SK-N-SH treated with all-trans-retinoic acid at 6 μM for 48 hours (cell line): ENCODE data around the gene CISTR.

Source experiments
- ATAC-seq: fragments of 200-7000 bp; cut with Tn5 transposase; 3 replicates; pipeline ENCODE4 v1.9.1; 2020; ENCODE audit warnings: mild to moderate bottlenecking, moderate library complexity
- ARNTL ChIP-seq: fragments of 450-650 bp; formaldehyde crosslinking; IDR thresholded peaks from 2 replicates; pipeline ENCODE4 v1.5.0; 2020; ENCODE audit warnings: low read depth, mild to moderate bottlenecking, moderate library complexity, borderline replicate concordance
- BACH2 ChIP-seq: fragments of 250-450 bp; sonication (Bioruptor Pico); IDR thresholded peaks from 2 replicates; pipeline ENCODE4 v1.9.0; 2021; ENCODE audit warnings: mild to moderate bottlenecking, borderline replicate concordance
- CREB5 ChIP-seq: fragments of 250-450 bp; sonication (Bioruptor Pico); IDR thresholded peaks from 2 replicates; pipeline ENCODE4 v1.5.1; 2020; ENCODE audit warnings: low read depth, mild to moderate bottlenecking, moderate library complexity
- CSDC2 ChIP-seq: fragments of 250-450 bp; sonication (Bioruptor Pico); IDR thresholded peaks from 2 replicates; pipeline ENCODE4 v1.5.0; 2020; ENCODE audit warnings: mild to moderate bottlenecking, moderate library complexity
- CSRNP3 ChIP-seq: fragments of 250-450 bp; sonication (Bioruptor Pico); IDR thresholded peaks from 2 replicates; pipeline ENCODE4 v1.5.1; 2021; ENCODE audit warnings: mild to moderate bottlenecking, moderate library complexity
- ESRRG ChIP-seq: fragments of 250-450 bp; sonication (Bioruptor Pico); IDR thresholded peaks from 2 replicates; pipeline ENCODE4 v1.6.1; 2021; ENCODE audit warnings: mild to moderate bottlenecking
- ISL1 ChIP-seq: fragments of 250-450 bp; sonication (Bioruptor Pico); IDR thresholded peaks from 2 replicates; pipeline ENCODE4 v2.1.2; 2022; ENCODE audit warnings: mild to moderate bottlenecking, moderate library complexity
- OSR1 ChIP-seq: fragments of 250-450 bp; sonication (Bioruptor Pico); IDR thresholded peaks from 2 replicates; pipeline ENCODE4 v1.8.0; 2022; ENCODE audit warnings: moderate library complexity, mild to moderate bottlenecking, inconsistent platforms
- POU6F1 ChIP-seq: fragments of 250-450 bp; sonication (Bioruptor Pico); IDR thresholded peaks from 2 replicates; pipeline ENCODE4 v1.8.0; 2021; ENCODE audit warnings: low read depth, mild to moderate bottlenecking, moderate library complexity, borderline replicate concordance
- PPARA ChIP-seq: fragments of 250-450 bp; sonication (Bioruptor Pico); IDR thresholded peaks from 2 replicates; pipeline ENCODE4 v1.5.0; 2020; ENCODE audit warnings: mild to moderate bottlenecking, borderline replicate concordance
- RARB ChIP-seq: fragments of 250-450 bp; sonication (Bioruptor Pico); IDR thresholded peaks from 2 replicates; pipeline ENCODE4 v1.8.0; 2021; ENCODE audit warnings: mild to moderate bottlenecking, moderate library complexity
- SNAI2 ChIP-seq: fragments of 250-450 bp; sonication (Bioruptor Pico); IDR thresholded peaks from 2 replicates; pipeline ENCODE4 v1.5.0; 2020; ENCODE audit warnings: mild to moderate bottlenecking, moderate library complexity
- TCF4 ChIP-seq: fragments of 250-450 bp; sonication (Bioruptor Pico); IDR thresholded peaks from 2 replicates; pipeline ENCODE4 v1.8.0; 2021; ENCODE audit warnings: mild to moderate bottlenecking, moderate library complexity, borderline replicate concordance
- TSHZ2 ChIP-seq: fragments of 250-450 bp; sonication (Bioruptor Pico); IDR thresholded peaks from 2 replicates; pipeline ENCODE4 v1.5.0; 2020; ENCODE audit warnings: mild to moderate bottlenecking, moderate library complexity
- ZC3H10 ChIP-seq: fragments of 250-450 bp; sonication (Bioruptor Pico); IDR thresholded peaks from 2 replicates; pipeline ENCODE4 v1.5.1; 2021; ENCODE audit warnings: mild to moderate bottlenecking, moderate library complexity
- ZFP3 ChIP-seq: fragments of 250-450 bp; sonication (Bioruptor Pico); IDR thresholded peaks from 2 replicates; pipeline ENCODE4 v1.5.0; 2020; ENCODE audit warnings: mild to moderate bottlenecking, moderate library complexity
- ZNF565 ChIP-seq: fragments of 450-650 bp; formaldehyde crosslinking; conservative IDR thresholded peaks from 2 replicates; pipeline ENCODE4 v1.5.0; 2020; ENCODE audit warnings: low read depth, mild to moderate bottlenecking, moderate library complexity
- ZNF70 ChIP-seq: fragments of 450-650 bp; formaldehyde crosslinking; IDR thresholded peaks from 2 replicates; pipeline ENCODE4 v1.5.0; 2020; ENCODE audit warnings: mild to moderate bottlenecking, moderate library complexity
- ZNF8 ChIP-seq: fragments of 450-650 bp; formaldehyde crosslinking; IDR thresholded peaks from 2 replicates; pipeline ENCODE4 v1.5.0; 2020; ENCODE audit warnings: mild to moderate bottlenecking, moderate library complexity

CISTR gene

GRCh38 chr12:53733807-53734200, 18.0 kb downstream of the CISTR start:
- ATAC-seq = no peak
- TF ChIP-seq BACH2 (CRISPR knock-in tag) (no peak), ZNF70 (CRISPR knock-in tag) (no peak), ZNF8 (no peak), OSR1 (CRISPR knock-in tag) (no peak), PPARA (CRISPR knock-in tag) (no peak), ZNF565 (CRISPR knock-in tag) (no peak), SNAI2 (CRISPR knock-in tag) (no peak), CREB5 (CRISPR knock-in tag) (no peak), ESRRG (CRISPR knock-in tag) (no peak), TCF4 (CRISPR knock-in tag) (no peak), TSHZ2 (no peak)

GRCh38 chr12:53733051-53733806, 18.6 kb downstream of the CISTR start:
- TF ChIP-seq ARNTL (CRISPR knock-in tag) = no peak
- no peak for TF ChIP-seq ZNF565 (CRISPR knock-in tag)
- peak; percentile 51 for TF ChIP-seq ISL1 (CRISPR knock-in tag)
- no peak for TF ChIP-seq CSRNP3
- ATAC-seq = peak; percentile 18; the same call in 1 of the 3 replicates

- no peak for TF ChIP-seq SNAI2 (CRISPR knock-in tag)
These were observed 22.1 kb downstream of the CISTR start for GRCh38 chr12:53729644-53730043.

GRCh38 chr12:53728206-53728605, 23.6 kb downstream of the CISTR start:
- no peak for TF ChIP-seq CREB5 (CRISPR knock-in tag)
- no peak for TF ChIP-seq RARB (CRISPR knock-in tag)
- TF ChIP-seq OSR1 (CRISPR knock-in tag) = no peak
- TF ChIP-seq ZC3H10 = no peak
- no peak for TF ChIP-seq ZNF565 (CRISPR knock-in tag)
- no peak for TF ChIP-seq ZNF70 (CRISPR knock-in tag)
- TF ChIP-seq BACH2 (CRISPR knock-in tag) = no peak
- no peak for TF ChIP-seq CSRNP3
- no peak for TF ChIP-seq TCF4 (CRISPR knock-in tag)
- TF ChIP-seq CSDC2 (CRISPR knock-in tag) = no peak
- no peak for TF ChIP-seq ZNF8
- no peak for TF ChIP-seq TSHZ2
- no peak for TF ChIP-seq PPARA (CRISPR knock-in tag)
- TF ChIP-seq POU6F1 (CRISPR knock-in tag) = no peak
- TF ChIP-seq ZFP3 (CRISPR knock-in tag) = no peak
- no peak for ATAC-seq

More at GRCh38 chr12:53729644-53730043, 22.1 kb downstream of the CISTR start:
- no peak for ATAC-seq
